A549 treated with ZK216348 at 1 μM for 4 hours (cell line): ENCODE results near the gene EVA1C. TPM values are rescaled to one million over a fixed set of nuclear protein-coding genes. Genes with fewer than 3 reads are reported as not detected.

Source experiments
- total RNA-seq: library from RNA; stranded (reverse); fragments of 200-300 nt; extraction: Qiagen RNA extraction; gene quantifications from 5 replicates; pipeline ENCODE4 v1.2.3, GENCODE V29; 2022; ENCODE audit warnings: low read depth

The EVA1C gene
- 44.3 to 60.3 TPM (median 49.2 TPM) in 5 replicates for total RNA-seq

GRCh38 chr21:32412162-32413014 lies at the start of gene EVA1C:
Gene EVA1C (plus strand): TSS chr21:32412706. CDS start chr21:32412854, 148 bp downstream.

GRCh38 chr21:32392880-32393676 lies 19.4 kb upstream of the EVA1C start, which contains the start of gene URB1:
Gene URB1 (minus strand): TSS chr21:32393012. CDS start chr21:32392910, 102 bp downstream.

Other genes with a start within 250 kb of the EVA1C start
- gene MIS18A, start 133.7 kb upstream of the EVA1C start, total RNA-seq, result 11.9 to 16.7 TPM (median 16.2 TPM) in 5 replicates
- not detected in 5 replicates for gene MRAP, start 113.9 kb upstream of the EVA1C start, total RNA-seq
- 8.2 to 14.5 TPM (median 12.1 TPM) in 5 replicates for gene URB1, start 19.7 kb upstream of the EVA1C start, total RNA-seq
- gene TCP10L, start 172.8 kb downstream of the EVA1C start, total RNA-seq, result 0.42 to 1.8 TPM (median 0.75 TPM) in 4 of 5 replicates, not detected in the other
- gene CFAP298, start 199.7 kb downstream of the EVA1C start, total RNA-seq, result 26.5 to 33.4 TPM (median 30.9 TPM) in 5 replicates